Daoy (cell line): ENCODE data around the gene TNFRSF25. TPM values are rescaled to one million over a fixed set of nuclear protein-coding genes. Genes with fewer than 3 reads are reported as not detected.
"Not testable (repeated sequence)": the region's sequence is repeated elsewhere in the genome, so short reads cannot be mapped to it uniquely, and the experiment has no call there.

ENCODE experiments used
- DNase-seq: peaks from one replicate; pipeline ENCODE4 v3.0.0-alpha.2; 2015; ENCODE audit warnings: low read depth
- total RNA-seq: library from RNA; depleted of rRNA; stranded (reverse); fragments of >200 nt; shearing (Covaris generic); gene quantifications from 2 replicates; pipeline ENCODE4 v1.2.3, GENCODE V29; 2014

Gene TNFRSF25
- total RNA-seq, 1 experiment from 2014 or later: 3.5 TPM

DNA sequence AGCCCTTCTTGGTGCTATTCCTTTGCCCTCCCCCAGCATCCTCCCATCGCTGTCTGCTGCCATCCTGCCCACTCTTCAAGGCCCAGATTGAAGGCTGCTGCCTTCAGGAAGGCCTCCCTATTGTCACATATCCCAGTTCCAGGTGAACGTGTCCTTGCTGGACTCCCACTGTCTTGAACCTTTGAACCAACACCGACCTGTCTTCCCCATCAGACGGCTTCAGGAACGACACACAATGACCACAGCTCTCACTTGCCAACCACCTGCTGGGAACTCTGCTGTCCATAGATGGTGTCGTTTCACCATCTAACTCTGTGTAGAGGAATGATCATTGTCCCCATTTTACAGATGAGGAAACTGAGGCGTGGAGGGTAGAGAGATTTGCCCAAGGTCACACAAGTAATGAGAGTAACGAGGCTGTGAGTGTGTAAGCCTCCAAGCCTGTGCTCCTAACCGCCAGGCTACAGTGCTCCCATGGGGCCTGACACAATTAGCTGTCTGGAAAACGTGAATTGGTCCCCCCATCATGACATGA, 35.4 kb upstream of the TNFRSF25 start:
- no peak for DNase-seq

- DNase-seq: no peak
Measured at GRCh38 chr1:6500544-6501278, 34.7 kb upstream of the TNFRSF25 start.

DNA sequence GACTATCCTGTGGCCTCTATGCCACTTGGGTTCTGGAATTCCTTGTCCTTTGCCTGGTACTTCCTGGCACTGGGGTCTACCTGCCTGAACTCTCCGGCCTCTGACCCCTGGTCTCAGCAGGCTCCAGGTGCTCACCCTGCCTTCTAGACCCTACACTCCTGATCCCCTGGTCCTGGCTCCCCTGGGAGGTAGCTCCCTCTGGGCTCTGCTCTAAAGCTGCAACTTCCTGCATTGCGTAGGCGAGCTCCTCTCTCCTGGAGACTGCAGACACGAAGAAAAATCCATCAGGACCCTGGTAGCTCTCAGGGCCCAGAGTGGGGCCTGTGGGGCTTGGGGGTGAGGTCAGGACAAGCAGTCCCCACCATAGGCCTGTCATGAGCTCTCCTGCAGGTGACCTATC, 33.3 kb upstream of the TNFRSF25 start:
- no peak for DNase-seq

GRCh38 chr1:6498576-6499111, 32.7 kb upstream of the TNFRSF25 start:
- no peak for DNase-seq

- DNase-seq: no peak
Measured at GRCh38 chr1:6497867-6498575, 32.0 kb upstream of the TNFRSF25 start.

DNA sequence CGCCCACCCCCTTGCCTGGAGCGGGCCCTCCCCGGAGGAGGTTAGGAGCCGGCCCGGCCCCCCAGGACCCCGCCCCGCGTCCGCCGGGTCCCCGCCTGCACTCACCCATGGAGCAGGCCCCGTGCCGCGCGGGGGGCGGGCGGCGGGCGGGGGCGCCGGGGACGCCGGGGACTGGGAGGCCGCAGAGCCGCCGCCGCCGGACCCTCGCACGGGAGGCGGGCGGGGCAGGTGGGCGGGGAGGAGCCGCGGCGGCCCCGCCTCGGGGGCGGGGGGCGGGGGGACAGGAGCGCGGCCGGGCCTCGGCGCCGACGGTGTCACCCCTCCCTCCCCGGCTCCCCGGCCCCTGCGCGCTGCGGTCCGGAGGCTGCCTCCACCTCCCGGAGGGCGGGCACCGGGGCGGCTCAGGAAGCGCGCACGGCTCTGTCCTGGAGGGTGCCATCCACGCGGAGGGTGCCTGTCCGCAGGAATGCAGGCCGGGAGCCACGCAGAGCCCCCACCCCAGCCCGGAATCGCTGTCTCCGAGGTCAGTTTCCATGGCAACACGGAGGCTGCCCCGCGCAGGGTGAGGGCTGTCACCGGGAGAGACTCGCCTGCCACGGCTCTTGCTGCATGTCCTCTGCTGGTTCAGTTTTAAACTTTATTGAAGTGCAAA, 31.4 kb upstream of the TNFRSF25 start:
- peak; percentile 55 for DNase-seq

GRCh38 chr1:6496890-6497214, 30.9 kb upstream of the TNFRSF25 start:
- no peak for DNase-seq

- DNase-seq: no peak
Measured at GRCh38 chr1:6496365-6496721, 30.4 kb upstream of the TNFRSF25 start.

GRCh38 chr1:6495540-6496364, 29.8 kb upstream of the TNFRSF25 start:
- DNase-seq: no peak

GRCh38 chr1:6495041-6495441, 29.1 kb upstream of the TNFRSF25 start:
- peak; percentile 37 for DNase-seq

DNA sequence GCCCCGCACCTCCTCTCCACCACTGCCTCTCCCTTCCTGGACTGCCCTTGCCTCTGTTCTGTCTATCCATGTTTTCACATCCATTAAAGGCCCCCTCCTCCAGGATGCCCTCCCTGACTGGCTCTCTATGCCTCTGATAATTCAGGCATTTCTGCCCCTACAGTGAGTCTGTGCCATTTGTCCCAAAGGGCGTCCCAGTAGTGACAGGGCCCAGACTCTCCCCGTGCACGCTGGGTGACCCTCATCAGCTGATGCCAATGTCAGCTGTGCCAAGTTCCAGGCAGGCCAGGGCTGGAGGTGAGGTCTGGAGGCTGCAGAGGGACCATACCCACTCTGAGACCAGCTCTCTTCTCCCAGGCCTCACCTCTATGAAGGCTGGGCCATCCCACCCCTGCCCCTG, 28.7 kb upstream of the TNFRSF25 start:
- no peak for DNase-seq

- not testable (repeated sequence) for DNase-seq
Measured at GRCh38 chr1:6493834-6494223, 27.9 kb upstream of the TNFRSF25 start.

GRCh38 chr1:6491966-6492365, 26.0 kb upstream of the TNFRSF25 start:
- peak; percentile 47 for DNase-seq

- DNase-seq: peak; percentile 98
Measured at GRCh38 chr1:6491480-6491962, 25.5 kb upstream of the TNFRSF25 start, which contains the start of gene PLEKHG5. PLEKHG5 (minus strand) TSS chr1:6491667; CDS start chr1:6477571, 14,096 bp downstream.

GRCh38 chr1:6491081-6491449, 25.1 kb upstream of the TNFRSF25 start:
- no peak for DNase-seq

GRCh38 chr1:6490181-6491080, 24.5 kb upstream of the TNFRSF25 start:
- peak; percentile 88 for DNase-seq

- DNase-seq: peak; percentile 87
Measured at GRCh38 chr1:6489799-6490180, 23.8 kb upstream of the TNFRSF25 start.

DNA sequence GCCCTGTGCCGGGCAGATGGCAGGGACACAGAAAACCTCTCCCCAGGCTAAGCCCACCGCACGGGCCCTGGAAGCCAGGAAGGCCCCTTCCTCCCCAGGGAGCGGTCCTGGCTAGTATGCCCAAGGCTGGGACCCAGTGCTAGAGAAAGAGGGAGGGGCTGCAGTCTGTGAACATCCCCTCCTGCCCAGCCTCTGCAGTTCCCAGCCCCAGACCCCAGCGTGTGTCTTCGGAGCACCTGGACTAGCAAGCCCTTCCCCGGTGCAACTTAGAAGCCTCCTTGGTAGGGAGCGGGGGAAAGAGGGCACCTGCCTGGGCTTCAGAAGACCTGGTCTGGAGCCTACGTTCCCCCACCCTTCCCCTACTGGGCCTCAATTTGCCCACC, 23.4 kb upstream of the TNFRSF25 start:
- DNase-seq: no peak

DNA sequence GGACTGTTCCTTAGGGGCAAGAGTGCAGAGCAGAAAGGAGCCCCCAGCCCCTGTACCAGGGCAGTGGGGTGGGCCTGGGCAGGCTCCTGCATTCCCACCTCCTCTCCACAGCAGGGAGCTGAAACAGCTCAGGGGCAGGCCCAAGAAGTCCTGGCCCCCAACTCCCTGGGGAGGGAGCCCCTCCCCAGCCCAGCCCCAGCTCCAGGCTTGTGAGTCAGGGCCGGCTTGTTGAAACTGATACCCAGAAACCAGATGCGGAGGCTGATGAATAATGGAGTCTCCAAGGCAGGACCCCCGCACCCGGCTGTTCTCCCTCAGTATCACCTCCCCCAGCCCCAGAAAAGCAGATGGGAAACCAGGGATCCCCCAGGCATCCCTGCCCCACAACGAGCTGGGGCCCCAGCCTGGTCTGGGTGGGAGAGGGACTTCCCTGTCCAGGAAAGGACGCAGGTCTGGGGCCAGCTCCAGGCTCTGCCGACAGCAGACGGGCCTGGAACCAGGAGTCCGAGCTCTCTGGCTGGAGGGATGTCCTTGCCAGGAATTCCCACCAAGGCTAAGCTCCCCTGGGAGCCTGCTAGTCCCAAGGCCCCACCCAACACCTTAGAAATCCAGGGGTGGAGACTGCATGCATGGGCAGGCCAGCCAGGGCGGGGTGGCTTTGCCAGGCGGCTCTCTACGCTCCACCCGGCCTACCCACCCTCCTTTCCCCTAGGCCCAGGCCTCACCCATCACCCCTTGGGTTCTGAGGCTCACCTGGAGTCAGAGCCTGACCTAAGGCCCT, 22.8 kb upstream of the TNFRSF25 start:
- peak; percentile 59 for DNase-seq
